Liver (tissue), 9 donors: ENCODE results near the gene ISCU. TPM values are rescaled to one million over a fixed set of nuclear protein-coding genes. Genes with fewer than 3 reads are reported as not detected.

ENCODE experiments used
- DNase-seq: peaks from one replicate; pipeline ENCODE4 v3.0.0-alpha.2; 2017; ENCODE audit warnings: low spot score
- H3K27ac ChIP-seq, 2 donors: one replicate each; pipeline ENCODE4 v1.7.0; 2013; ENCODE audit warnings: inconsistent platforms in 2 of 2, low read length in 2 of 2, control low read depth in 1 of 2, low read depth in 1 of 2, mild to moderate bottlenecking in 1 of 2
- H3K27me3 ChIP-seq, 4 donors: one replicate each; pipeline versions ENCODE4 v1.6.1 to v1.7.0; 2013; ENCODE audit warnings: low read length in 3 of 4, inconsistent platforms in 1 of 4, mild to moderate bottlenecking in 1 of 4, moderate library complexity in 1 of 4; ENCODE audit not compliant: control insufficient read depth in 4 of 4, insufficient read depth in 4 of 4
- H3K36me3 ChIP-seq, 4 donors: one replicate each; pipeline versions ENCODE4 v1.6.1 to v1.7.0; 2013; ENCODE audit warnings: low read length in 3 of 4, mild to moderate bottlenecking in 3 of 4, low read depth in 1 of 4, moderate library complexity in 1 of 4; ENCODE audit not compliant: control insufficient read depth in 4 of 4, insufficient read depth in 3 of 4
- H3K4me1 ChIP-seq, 4 donors: one replicate each; pipeline versions ENCODE4 v1.6.1 to v1.7.0; 2013; ENCODE audit warnings: low read length in 3 of 4, mild to moderate bottlenecking in 3 of 4, moderate library complexity in 1 of 4; ENCODE audit not compliant: control insufficient read depth in 4 of 4, insufficient read depth in 4 of 4
- H3K4me3 ChIP-seq, 3 donors: one replicate each; pipeline versions ENCODE4 v1.6.1 to v1.7.0; 2013; ENCODE audit warnings: low read length in 3 of 3, control low read depth in 1 of 3, low read depth in 1 of 3, mild to moderate bottlenecking in 1 of 3
- H3K9ac ChIP-seq, 2 donors: one replicate each; pipeline ENCODE4 v1.7.0; 2013; ENCODE audit warnings: low read length in 2 of 2, mild to moderate bottlenecking in 2 of 2, moderate library complexity in 2 of 2, control low read depth in 1 of 2, low read depth in 1 of 2
- H3K9me3 ChIP-seq, 4 donors: one replicate each; pipeline versions ENCODE4 v1.6.1 to v1.7.0; 2013; ENCODE audit warnings: low read length in 3 of 4; ENCODE audit not compliant: control insufficient read depth in 4 of 4
- EGR1 ChIP-seq, 2 donors: IDR thresholded peaks; 2 replicates each; pipeline ENCODE4 v1.6.1; 2016 to 2018; ENCODE audit warnings: antibody characterized with exemption in 2 of 2, low read depth in 2 of 2
- FOXA2 ChIP-seq: IDR thresholded peaks from 2 replicates; pipeline ENCODE4 v1.6.1; 2016; ENCODE audit warnings: antibody characterized with exemption
- GABPA ChIP-seq, 2 donors: IDR thresholded peaks in 1 of 2; conservative IDR thresholded peaks in 1 of 2; 2 replicates each; pipeline ENCODE4 v1.6.1; 2016; ENCODE audit warnings: antibody characterized with exemption in 2 of 2, mild to moderate bottlenecking in 1 of 2, moderate library complexity in 1 of 2
- HNF4G ChIP-seq: IDR thresholded peaks from 2 replicates; pipeline ENCODE4 v1.6.1; 2016; ENCODE audit warnings: antibody characterized with exemption
- JUND ChIP-seq, 2 donors: IDR thresholded peaks; 2 replicates each; pipeline ENCODE4 v1.6.1; 2016; ENCODE audit warnings: antibody characterized with exemption in 2 of 2
- MAX ChIP-seq: IDR thresholded peaks from 2 replicates; pipeline ENCODE4 v1.6.1; 2016; ENCODE audit warnings: antibody characterized with exemption
- NR2F2 ChIP-seq: IDR thresholded peaks from 2 replicates; pipeline ENCODE4 v1.6.1; 2016; ENCODE audit warnings: antibody characterized with exemption
- RAD21 ChIP-seq, 2 donors: IDR thresholded peaks; 2 replicates each; pipeline ENCODE4 v1.6.1; 2016; ENCODE audit warnings: antibody characterized with exemption in 2 of 2, mild to moderate bottlenecking in 2 of 2
- REST ChIP-seq: IDR thresholded peaks from 2 replicates; pipeline ENCODE4 v1.6.1; 2016; ENCODE audit warnings: antibody characterized with exemption, mild to moderate bottlenecking
- RXRA ChIP-seq, 2 donors: IDR thresholded peaks; 2 replicates each; pipeline ENCODE4 v1.6.1; 2017 to 2018; ENCODE audit warnings: antibody characterized with exemption in 2 of 2, mild to moderate bottlenecking in 1 of 2
- SP1 ChIP-seq: IDR thresholded peaks from 2 replicates; pipeline ENCODE4 v1.6.1; 2018; ENCODE audit warnings: antibody characterized with exemption, mild to moderate bottlenecking
- YY1 ChIP-seq: IDR thresholded peaks from 2 replicates; pipeline ENCODE4 v1.6.1; 2016; ENCODE audit warnings: antibody characterized with exemption, mild to moderate bottlenecking
- ZBTB33 ChIP-seq: IDR thresholded peaks from 2 replicates; pipeline ENCODE4 v1.6.1; 2016; ENCODE audit warnings: antibody characterized with exemption
- WGBS: extraction: QIAGEN DNeasy Blood & Tissue Kit; methylation state at CpG from one replicate; pipeline ENCODE4 v1.1.7; 2013; 5-methylcytosine and 5-hydroxymethylcytosine counted together
- polyA plus RNA-seq, 2 donors: library from polyadenylated mRNA; stranded (reverse) in 1 of 2; unstranded in 1 of 2; fragments of 200-250 nt in 1 of 2; fragments of >200 nt in 1 of 2; fragmentation: Nextera tagmentation in 1 of 2; extraction: Ambion mirVana in 1 of 2; gene quantifications; one replicate each; pipeline versions ENCODE4 v1.2.1 to v1.2.3, GENCODE V29; 2013 to 2015
- total RNA-seq, 2 donors: library from RNA; depleted of rRNA; stranded (reverse); fragments of >200 nt; gene quantifications; one replicate each; pipeline ENCODE4 v1.2.3, GENCODE V29; 2014
- donor health status: healthy.
- donor health status: healthy.
- donor health status: healthy.
- donor health status: healthy.
- donor health status: healthy.

Gene ISCU
- total and polyA plus RNA-seq, 4 donors = 42.3 to 85.9 (median 63.8) TPM

GRCh38 chr12:108608616-108609015, 46.2 kb downstream of the ISCU start:
- TF ChIP-seq HNF4G (no peak), RXRA (IDR thresholded peaks at IDR 0.05) (no peak), ZBTB33 (no peak), NR2F2 (no peak), MAX (no peak), YY1 (no peak), FOXA2 (no peak), SP1 (no peak), GABPA (IDR thresholded peaks at IDR 0.05 in 1 of 2, conservative IDR thresholded peaks at IDR 0.05 in 1 of 2) (no peak), REST (no peak), JUND (IDR thresholded peaks at IDR 0.05) (no peak), RAD21 (IDR thresholded peaks at IDR 0.05) (no peak), EGR1 (IDR thresholded peaks at IDR 0.05; ENCODE audit: low read depth in 2 of 2) (no peak)
- Histone ChIP-seq H3K9me3 (no peaks in the 10 kb centered on the region), H3K4me1 (no peaks in the 10 kb centered on the region), H3K4me3 (no peak overlapping the region), H3K27ac (no peak overlapping the region), H3K27me3 (no peaks in the 10 kb centered on the region), H3K9ac (no peak overlapping the region), H3K36me3 (no peaks in the 10 kb centered on the region)
- no peak for DNase-seq
- WGBS = 83% methylated on average over 5 of the region's 5 CpGs

- Histone ChIP-seq H3K4me1 (no peaks in the 10 kb centered on the region), H3K36me3 (no peaks in the 10 kb centered on the region), H3K27me3 (no peaks in the 10 kb centered on the region), H3K9ac (no peak overlapping the region), H3K4me3 (no peak overlapping the region), H3K27ac (no peak overlapping the region), H3K9me3 (no peaks in the 10 kb centered on the region)
- WGBS = 73% methylated on average over 21 of the region's 21 CpGs
- TF ChIP-seq REST = no peak
- no peak for TF ChIP-seq EGR1 (IDR thresholded peaks at IDR 0.05; ENCODE audit: low read depth in 2 of 2)
- TF ChIP-seq FOXA2 = no peak
- TF ChIP-seq SP1 = no peak
- TF ChIP-seq NR2F2 = no peak
- DNase-seq = no peak
These were observed 47.3 kb downstream of the ISCU start for GRCh38 chr12:108609537-108610335.
